GM21576 (cell line): ENCODE data around the gene PKP4.

Source experiments
- ATAC-seq: cut with Tn5 transposase; IDR thresholded peaks from one replicate; pipeline ENCODE4 v1.9.1; 2021; ENCODE audit warnings: mild to moderate bottlenecking, moderate library complexity; ENCODE audit not compliant: unreplicated experiment

The PKP4 gene

DNA sequence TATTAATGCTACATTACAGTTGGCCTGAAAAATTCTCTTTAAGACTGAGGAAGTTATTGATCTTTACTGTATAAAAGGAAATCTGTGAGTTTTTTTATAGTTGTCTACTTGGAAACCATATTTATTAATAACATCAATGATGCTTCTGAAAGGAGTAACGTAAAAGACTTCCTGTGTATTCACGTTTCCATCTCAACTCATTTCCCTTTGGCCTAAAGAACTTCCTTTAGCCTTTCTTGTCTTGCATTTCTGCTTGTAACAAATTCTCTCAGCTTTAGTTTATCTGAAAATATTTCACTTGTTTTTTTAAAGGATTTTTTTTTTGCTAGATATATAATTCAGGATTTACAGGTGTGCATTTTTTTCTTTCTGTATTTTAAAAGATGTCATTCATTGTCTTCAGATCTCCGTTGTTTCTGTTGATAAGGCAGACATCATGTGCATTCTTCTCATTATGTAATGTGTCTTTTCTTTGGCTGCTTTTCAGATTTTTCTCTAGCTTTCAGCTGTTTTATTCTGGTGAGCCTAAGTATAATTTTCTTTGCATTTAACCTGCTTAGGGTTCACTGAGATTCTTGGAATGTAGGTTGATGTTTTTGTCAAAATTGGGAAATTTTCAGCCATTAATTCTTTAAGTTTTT lies 179.3 kb downstream of the PKP4 start:
- no peak for ATAC-seq

DNA sequence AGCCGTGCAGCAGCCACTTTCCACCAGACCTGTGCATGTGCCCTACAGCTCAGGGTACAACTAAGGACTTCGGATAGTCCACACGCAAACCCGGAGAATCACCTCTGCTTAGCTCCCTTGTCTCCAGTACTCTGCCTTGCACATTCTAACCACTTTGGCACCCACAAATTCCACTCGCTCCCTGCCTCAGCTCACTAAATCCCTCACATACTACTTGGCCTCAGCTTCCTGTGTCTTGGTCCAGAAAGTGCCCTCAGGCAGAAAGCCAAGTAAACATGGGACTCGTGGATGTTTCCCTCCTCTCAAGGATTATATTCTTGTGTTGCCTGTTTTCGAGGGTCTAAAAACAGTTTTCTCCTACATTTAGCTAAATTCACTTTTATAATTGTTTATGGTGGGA lies 180.6 kb downstream of the PKP4 start:
- ATAC-seq: no peak

DNA sequence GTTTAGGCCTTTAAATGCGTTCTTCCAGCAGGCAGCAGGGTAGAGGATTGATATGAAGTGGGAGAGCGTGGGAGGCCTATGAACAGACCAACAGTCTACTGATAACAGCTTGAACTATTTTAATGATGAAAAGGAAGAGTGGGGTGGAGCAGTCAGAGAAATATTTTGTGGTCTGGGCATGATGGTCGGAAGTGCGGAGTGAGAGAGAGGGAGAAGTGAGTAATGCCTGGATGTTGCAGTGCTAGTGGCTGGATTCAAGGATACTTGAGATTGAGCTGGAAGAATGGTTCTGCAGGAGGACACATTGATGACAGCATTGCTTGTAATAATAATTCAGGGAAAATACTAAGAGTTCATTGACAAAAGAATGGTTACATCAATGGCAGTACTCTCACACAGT lies 187.4 kb downstream of the PKP4 start:
- ATAC-seq: no peak

DNA sequence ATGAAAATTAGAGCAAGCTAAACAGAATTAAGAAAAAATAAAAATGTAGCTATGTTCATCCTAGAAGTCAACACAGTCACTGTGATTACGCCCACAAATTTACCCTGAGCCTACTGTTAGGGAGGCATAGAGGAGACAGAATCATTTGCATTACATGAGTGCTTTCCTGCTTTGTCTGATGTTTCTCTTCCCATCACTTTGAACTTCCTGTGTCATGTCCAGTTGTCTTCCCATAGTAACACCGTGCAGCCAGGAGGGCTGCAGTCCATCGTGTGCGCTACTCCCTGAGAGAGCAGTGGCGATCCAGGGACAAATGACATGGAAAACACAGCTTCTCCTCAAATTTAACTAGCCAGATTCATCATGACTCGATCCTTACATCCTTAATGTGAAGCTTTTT lies 188.5 kb downstream of the PKP4 start:
- no peak for ATAC-seq

DNA sequence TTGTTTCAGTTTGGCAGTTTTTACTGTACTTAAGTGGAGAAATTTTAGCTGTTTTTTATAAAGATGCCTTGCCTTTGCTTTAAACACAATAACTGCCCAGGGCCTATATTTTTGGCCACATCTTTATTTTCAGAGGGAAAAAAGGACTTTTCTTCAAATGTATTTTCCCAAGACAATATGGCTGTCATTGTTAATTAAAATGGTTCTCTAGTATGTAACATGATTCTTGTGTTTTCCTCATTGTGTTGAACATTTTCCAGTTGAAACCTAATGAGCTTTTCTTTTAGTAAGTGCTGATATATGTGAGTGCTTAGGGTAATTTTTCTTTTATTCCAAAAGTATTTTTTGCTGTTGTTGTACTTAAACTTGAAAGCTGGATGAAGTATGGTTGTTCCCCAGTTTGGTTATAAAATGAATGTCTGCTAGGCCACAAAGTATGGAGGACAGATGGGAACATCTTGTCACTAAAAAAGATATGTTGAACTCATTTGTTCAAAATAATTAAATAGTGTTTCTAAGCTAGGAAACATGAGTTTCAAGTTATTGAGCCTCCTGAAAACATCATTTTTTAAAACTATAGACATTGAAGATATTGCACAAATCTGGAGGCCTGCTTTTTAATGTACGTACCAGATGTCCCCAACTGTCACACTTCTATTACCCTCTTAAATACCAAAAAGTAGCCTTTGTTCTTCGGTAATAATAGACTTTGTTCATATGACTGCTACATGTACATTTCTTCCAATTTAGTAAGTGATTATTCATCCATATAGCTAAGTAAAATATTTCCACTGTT lies 190.9 kb downstream of the PKP4 start:
- no peak for ATAC-seq

DNA sequence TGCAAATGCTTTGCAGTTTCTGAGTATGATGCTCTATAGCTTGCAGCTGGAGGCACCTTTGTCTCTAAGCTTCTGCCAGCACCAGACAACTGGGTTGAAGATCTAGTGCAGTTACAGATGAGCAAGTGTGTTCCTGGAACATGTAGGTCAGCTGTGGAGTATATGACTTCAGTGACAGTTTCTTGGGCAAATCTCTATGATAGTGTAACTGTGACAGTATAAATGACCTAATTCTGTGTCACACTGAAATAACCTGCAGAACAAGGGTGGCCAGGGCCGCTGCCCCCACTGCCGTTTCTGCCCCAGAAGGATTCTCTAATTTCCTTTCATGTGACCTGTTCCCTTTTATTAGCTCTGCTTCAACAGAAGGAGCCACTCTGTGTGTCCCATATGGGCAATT lies 193.1 kb downstream of the PKP4 start:
- no peak for ATAC-seq

DNA sequence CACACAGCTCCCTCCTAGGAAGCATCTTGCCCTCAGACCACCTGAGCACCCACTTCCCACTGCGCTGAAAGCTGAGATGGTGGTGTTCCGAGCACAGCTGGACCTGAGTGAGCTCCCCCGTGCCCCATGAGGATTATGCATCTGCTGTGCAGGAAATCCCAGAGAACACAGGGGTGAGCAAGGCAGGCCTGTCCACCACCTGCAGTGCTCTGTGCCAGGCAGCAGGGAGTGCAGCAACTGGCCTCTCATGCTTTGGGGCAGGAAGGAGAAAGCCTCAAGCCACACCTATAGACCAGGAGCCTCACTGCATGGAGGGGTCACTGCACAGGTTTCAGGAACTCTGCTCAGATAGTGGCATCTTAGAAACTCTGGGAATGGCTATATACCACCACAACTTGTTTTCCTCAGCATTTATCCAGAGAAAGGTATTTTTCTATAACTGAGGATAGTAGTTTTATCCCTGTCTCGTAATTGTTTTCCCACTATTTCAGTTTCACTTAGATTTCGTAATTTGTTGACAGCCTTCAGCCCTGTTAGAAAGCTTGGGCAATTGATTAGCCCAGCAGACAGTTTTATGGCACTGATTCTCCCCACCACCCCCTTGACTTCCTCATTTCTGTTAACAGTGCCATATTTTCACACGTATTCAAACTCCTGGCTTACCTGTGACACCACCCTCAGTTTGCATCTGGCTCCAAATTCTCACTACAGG lies 194.1 kb downstream of the PKP4 start:
- no peak for ATAC-seq

DNA sequence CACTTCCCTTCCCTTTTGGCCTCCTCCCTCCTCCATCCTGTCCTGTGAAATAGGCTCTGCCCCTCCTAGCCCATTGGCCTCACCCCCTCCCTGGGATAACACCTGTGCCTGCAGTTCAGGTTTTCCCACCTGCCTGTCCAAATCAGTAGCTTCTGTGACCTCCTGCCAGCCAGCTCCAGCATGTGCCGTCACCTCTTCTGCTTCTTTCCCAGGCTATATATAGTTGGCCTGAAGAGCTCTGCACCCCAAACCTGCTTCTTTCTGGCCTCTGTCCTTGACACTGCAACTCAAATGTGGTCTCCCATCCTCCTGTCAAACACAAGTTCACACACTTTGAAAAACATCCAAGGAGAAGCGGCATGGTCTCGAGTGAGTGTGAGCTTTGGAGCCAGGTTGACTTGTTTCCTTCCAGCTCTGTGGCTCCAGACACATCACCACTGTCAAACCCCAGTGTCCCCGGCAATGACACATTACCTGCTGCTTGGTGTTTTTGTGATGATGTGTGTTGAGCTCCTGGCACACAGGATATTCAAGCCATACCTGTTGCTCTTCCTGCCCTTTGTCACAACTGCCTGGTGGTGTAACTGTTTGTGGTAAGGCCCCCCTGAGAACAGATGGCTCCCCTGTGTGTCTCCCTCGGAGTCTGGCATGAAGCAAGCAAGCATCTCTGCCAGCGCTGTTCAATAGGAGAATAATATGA lies 194.8 kb downstream of the PKP4 start:
- ATAC-seq: no peak

DNA sequence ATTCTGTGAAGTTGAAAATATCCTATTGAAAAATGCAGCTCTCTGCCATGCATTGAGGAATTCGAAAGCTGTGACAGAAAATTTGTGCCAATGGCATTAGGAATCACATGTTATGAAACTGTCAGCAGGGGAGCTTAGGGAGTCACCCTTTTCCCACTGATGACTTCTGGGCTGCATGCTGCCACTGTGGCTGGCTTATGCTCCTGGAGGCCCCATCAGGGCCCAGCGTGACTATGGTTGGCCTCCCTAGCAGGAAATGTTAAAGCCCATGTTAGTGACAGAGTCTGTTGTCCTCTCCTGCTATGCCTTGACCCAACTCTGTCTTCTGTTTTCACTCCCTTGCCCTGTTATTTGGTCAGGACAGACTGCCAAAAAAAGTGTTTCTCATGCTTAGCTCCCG lies 198.9 kb downstream of the PKP4 start:
- no peak for ATAC-seq

DNA sequence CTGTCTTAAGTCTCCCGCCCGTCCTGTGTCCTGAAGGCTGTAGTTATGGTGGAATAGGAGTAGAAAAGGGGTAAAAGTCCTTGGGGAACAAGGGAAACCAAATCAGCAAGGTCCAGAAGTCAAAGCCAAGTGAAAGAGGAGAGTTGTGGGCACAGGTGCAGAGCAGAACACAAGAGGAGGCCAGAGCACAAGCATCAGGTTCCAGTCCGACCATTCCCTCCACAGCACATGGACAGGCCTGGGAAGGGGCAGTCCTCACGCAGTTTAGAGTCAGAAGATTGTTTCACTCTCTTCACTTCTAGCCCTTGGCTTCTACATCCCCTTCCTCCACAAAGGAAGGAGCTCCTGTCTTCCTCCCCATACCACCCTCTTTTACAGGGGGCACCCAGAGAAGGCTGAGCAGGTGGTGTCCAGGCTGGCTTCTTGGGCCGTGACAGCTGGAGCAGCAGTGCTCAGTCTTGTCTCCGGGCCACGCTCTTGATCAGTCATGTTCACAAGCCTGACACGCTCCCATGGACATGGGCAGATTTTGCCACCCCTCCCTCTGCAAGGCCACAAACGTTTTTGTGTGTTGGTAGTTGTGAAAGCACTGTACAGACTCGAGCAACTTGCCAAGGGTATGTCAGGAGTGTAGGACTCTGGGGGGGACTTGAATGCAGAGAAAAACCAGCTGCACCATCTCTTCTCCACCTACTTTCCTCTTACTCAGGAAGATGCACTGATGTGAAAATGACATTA lies 199.9 kb downstream of the PKP4 start:
- ATAC-seq: no peak

DNA sequence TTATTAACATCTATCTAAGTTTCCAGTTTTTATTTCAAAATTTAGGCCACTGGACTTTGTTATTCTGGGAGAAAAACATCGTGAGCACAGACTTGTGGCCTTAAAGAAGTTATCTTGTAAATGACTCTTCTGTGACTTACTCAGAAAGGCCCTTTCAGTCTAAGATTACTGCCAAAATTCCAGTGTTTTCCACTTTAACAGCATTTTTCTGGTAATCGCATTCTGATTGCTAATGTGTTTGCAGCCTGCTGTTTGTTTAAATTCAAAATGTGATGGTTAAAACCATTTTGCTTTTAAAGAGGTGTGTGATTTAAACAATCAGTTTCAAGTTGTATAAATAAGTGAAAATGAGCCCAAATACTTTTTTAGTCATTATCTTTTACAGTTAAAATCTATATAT lies 201.6 kb downstream of the PKP4 start:
- ATAC-seq: no peak

DNA sequence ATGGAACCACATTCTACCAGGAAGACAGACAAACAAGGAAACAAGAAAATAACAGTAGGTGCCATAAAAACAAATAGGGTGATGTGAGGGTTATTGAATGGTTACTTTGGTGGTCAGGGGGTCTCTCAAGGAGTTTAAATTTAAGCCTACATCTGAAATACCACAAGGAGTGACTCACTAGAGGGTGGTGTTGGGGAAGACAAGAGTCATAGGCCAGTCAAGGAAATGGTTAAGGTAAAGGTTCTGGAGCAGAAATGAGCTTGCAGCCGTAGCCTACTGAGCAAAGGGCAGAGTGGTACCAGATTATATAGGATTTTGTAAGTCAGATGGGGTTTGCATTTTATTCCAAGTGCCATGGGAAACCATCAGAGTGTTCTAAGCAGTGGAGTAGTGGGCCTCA lies 202.7 kb downstream of the PKP4 start:
- no peak for ATAC-seq

DNA sequence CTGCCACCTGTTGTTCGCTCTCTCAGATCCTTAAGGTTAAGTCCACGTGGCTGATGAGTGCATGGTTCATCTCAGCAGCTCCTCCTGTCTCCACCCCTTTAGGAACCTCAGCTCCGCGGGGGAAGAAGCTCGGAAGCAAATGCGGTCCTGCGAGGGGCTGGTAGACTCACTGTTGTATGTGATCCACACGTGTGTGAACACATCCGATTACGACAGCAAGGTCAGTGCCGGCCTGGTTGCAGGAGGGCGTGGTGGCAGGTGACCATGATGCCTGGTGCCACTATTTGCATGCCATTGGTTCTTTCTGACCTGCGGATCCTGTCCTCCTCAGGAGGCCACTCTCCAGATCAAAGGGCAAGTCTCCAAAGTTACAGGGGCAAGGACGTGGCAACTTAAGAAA lies 204.5 kb downstream of the PKP4 start:
- ATAC-seq: no peak

DNA sequence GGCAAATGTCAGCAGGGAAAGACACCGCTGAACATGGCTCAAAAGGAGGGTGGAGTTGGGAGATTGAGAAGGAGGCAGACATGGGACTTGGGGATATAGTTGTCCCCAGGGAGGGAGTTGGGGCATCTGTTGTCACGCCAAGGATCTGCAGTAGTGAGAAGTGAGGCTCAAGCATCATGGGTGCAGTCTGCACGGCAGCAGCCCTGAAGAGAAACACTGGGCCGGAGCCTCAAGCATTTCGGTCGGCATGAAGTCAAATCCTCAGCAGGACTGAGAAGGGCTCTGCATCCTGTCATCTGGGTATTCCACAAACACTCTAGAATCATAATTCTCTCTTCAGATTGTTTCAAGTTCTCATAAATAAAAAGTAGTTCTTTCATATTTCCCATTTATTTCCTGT lies 205.7 kb downstream of the PKP4 start:
- no peak for ATAC-seq

DNA sequence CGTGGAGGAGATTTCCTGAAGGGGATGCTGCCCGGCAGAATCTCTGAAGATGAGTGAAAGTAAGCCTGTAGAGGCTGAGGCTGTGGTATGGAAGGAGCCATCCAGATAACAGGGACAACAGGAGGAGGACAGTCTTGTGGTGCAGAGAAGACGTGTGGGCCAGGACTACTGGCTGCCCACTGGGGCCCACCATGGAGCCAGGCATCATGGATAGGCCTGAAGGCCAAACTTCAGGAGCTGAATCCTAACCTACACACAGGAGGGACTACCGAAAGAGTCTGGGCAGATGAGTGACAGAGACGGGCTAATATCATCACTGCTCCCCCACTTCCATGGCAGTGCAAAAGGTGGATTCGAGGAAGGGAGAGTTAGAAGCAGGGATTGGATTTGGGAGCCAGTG lies 207.0 kb downstream of the PKP4 start:
- ATAC-seq: no peak

DNA sequence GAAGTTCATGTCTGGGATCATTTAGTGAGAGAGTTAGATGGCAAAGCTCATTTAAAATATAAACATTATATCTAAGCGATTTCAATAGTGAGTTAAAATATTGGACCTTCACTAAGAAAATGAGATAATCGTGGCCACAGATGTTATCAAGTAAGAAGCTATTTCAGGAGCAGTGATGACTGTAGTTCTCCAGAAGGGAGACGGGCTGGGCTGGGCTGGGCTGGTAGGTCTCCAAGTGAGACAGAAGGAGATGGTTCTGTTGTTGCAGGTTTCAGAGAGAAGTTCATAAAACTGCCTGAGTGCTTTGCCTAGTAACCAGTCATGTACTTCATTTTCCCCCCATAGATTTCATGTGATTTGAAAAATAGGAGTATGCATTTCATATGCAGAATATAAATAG lies 208.2 kb downstream of the PKP4 start:
- ATAC-seq: no peak

DNA sequence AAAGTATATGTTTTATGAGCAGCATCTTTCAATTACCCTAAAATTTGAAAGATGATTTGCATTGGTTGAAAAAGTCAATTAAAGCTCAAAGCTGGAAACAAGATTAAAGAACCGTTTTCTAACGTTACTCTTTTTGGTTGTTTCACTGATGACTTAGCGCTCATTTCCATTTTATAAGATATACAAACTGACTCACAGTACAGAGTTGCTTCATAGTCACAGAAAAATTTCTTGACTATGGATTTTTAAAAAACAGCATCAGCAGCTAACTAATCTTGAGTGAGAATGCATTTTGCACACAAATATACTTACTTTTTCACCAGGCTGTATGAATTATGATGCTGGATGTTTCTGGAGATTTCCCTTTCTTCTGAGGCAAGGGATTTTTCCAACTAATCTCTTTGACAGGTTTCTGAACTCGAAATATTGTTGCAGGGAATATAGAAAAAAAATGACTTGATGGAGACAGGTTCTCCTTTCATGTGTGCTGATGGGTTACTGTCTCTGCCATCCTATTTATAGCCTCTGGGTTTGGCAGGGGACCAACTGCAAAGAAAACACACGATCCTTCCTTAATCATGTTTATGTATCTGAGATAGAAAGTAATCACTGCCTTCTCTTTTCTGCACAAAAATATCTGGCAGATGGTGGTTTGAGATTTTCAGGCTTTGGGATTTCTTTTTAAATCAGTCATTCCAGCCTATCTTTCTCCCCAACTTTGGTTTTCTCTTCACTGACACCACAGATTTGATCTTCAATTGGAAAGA lies 209.0 kb downstream of the PKP4 start:
- ATAC-seq: no peak

DNA sequence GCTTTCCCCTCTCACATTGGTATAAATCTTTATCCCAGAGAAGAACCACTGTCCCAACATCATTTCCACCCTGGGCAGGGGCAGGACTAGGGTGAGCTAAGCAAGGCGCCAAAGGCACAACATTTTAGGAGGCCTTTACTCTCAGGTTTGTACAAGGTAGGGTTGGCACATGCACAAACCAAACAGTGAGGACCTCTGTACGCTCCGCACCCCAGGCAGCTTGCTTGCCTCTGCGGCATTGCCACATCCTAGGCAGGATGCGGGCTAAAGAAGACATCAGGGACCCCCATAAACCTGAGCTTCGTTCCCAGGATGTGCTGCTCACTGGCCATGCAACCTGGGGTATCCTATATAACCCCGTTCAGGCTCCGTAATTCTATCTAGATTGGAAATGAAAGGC lies 210.2 kb downstream of the PKP4 start:
- ATAC-seq: no peak

DNA sequence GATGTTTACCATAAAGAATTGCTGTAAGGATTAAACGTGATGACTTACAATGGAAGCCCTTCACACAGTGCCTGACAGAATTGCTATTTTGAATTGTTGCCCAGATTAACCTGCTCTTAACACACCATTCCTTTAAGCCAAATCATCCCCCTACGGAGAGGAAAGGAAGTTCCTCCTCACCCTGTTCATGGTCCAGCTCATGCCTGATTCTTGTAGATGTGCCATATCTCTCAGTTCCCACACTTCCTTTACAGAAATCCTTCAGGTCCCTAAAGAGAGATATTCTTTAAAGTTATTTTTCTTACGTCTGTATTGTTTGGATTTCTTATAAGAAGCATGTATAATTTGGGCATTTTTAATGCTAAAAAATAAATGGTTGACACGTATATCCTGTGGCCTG lies 210.8 kb downstream of the PKP4 start:
- no peak for ATAC-seq
